HL-60 (cell line): Measurements from ENCODE around the gene SKP2.

Experiments
- DNase-seq, 2 experiments: peaks; one replicate each; pipeline ENCODE4 v3.0.0-alpha.2; 2010 to 2020; ENCODE audit warnings: low read depth in 1 of 2, low spot score in 1 of 2
- H3K27ac ChIP-seq: fragments of 250-450 bp; sonication (Bioruptor Pico); replicated peaks from 2 replicates; pipeline ENCODE4 v1.5.1; 2020; ENCODE audit warnings: mild to moderate bottlenecking, moderate library complexity
- H3K27me3 ChIP-seq: fragments of 250-450 bp; sonication (Bioruptor Pico); 2 replicates; pipeline ENCODE4 v1.5.1; 2021; ENCODE audit warnings: mild to moderate bottlenecking, moderate library complexity; ENCODE audit not compliant: insufficient read depth, poor library complexity, severe bottlenecking
- H3K4me3 ChIP-seq: replicated peaks from 2 replicates; pipeline ENCODE4 v1.5.1; 2011; ENCODE audit warnings: mild to moderate bottlenecking, control low read depth, low read length; ENCODE audit not compliant: insufficient read depth
- GABPA ChIP-seq: IDR thresholded peaks from 2 replicates; pipeline ENCODE4 v1.6.1; 2012; ENCODE audit warnings: low read depth
- POLR2AphosphoS5 ChIP-seq: IDR thresholded peaks from 2 replicates; pipeline ENCODE4 v1.6.1; 2012; ENCODE audit warnings: low read depth
- SPI1 ChIP-seq: IDR thresholded peaks from 2 replicates; pipeline ENCODE4 v1.6.1; 2012; ENCODE audit warnings: low read depth, mild to moderate bottlenecking, borderline replicate concordance
- microRNA-seq: library from miRNA; unstranded; fragments of <30 nt; microRNA quantifications from one replicate; pipeline ENCODE4, GENCODE V29; 2018
- TF ChIP-seq, protein P1 (sequence below): IDR thresholded peaks from one replicate; pipeline ENCODE4 v1.5.1; 2011; ENCODE audit warnings: low read length, control low read depth, inconsistent platforms; ENCODE audit not compliant: insufficient read depth
- TF ChIP-seq, protein P2 (sequence below): IDR thresholded peaks from 2 replicates; pipeline ENCODE4 v1.6.1; 2012; ENCODE audit warnings: low read depth; ENCODE audit not compliant: insufficient replicate concordance

Gene SKP2

DNA sequence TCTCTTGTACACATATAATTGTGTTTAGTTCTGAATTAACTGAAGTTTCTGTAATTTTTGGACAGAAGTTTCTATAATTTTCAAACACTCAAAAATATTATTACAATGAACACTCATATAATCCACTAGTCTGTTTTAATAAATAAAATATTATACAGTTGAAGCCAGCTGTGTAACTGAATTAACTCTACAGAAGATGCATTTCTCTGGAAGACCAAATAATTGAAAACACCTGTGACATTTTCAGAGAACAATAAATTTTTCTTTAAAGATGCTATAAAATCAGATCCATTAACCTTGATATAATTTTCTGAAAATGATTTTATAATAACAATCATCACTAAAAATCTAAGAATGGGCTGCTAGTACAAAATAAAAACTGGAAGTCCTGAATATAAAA lies 75.1 kb downstream of the SKP2 start:
- H3K27me3 ChIP-seq: no peaks in the 10 kb centered on the region
- no peak overlapping the region for H3K4me3 ChIP-seq
- no peak overlapping the region for H3K27ac ChIP-seq
- TF ChIP-seq POLR2AphosphoS5 (no peak), SPI1 (no peak), GABPA (no peak)
- TF ChIP-seq, protein P1, sequence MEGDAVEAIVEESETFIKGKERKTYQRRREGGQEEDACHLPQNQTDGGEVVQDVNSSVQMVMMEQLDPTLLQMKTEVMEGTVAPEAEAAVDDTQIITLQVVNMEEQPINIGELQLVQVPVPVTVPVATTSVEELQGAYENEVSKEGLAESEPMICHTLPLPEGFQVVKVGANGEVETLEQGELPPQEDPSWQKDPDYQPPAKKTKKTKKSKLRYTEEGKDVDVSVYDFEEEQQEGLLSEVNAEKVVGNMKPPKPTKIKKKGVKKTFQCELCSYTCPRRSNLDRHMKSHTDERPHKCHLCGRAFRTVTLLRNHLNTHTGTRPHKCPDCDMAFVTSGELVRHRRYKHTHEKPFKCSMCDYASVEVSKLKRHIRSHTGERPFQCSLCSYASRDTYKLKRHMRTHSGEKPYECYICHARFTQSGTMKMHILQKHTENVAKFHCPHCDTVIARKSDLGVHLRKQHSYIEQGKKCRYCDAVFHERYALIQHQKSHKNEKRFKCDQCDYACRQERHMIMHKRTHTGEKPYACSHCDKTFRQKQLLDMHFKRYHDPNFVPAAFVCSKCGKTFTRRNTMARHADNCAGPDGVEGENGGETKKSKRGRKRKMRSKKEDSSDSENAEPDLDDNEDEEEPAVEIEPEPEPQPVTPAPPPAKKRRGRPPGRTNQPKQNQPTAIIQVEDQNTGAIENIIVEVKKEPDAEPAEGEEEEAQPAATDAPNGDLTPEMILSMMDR: no peak
- TF ChIP-seq, protein P2, sequence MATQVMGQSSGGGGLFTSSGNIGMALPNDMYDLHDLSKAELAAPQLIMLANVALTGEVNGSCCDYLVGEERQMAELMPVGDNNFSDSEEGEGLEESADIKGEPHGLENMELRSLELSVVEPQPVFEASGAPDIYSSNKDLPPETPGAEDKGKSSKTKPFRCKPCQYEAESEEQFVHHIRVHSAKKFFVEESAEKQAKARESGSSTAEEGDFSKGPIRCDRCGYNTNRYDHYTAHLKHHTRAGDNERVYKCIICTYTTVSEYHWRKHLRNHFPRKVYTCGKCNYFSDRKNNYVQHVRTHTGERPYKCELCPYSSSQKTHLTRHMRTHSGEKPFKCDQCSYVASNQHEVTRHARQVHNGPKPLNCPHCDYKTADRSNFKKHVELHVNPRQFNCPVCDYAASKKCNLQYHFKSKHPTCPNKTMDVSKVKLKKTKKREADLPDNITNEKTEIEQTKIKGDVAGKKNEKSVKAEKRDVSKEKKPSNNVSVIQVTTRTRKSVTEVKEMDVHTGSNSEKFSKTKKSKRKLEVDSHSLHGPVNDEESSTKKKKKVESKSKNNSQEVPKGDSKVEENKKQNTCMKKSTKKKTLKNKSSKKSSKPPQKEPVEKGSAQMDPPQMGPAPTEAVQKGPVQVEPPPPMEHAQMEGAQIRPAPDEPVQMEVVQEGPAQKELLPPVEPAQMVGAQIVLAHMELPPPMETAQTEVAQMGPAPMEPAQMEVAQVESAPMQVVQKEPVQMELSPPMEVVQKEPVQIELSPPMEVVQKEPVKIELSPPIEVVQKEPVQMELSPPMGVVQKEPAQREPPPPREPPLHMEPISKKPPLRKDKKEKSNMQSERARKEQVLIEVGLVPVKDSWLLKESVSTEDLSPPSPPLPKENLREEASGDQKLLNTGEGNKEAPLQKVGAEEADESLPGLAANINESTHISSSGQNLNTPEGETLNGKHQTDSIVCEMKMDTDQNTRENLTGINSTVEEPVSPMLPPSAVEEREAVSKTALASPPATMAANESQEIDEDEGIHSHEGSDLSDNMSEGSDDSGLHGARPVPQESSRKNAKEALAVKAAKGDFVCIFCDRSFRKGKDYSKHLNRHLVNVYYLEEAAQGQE: no peak
- no peak for DNase-seq

DNA sequence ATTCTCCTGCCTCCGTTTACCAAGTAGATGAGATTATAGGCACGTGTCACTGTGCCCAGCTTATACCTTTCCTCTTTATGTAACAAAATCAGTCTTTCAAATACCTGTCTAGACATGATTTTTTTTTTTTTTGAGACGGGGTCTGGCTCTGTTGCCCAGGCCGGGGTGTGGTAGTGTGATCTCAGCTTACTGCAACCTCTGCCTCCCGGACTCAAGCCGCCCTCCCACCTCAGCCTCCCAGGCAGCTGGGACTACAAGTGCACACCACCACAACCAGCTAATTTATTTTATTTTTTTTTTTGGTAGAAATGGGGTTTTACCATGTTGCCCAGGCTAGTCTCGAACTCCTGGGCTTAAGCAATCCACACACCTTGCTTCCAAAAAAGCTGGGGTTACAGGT lies 76.6 kb downstream of the SKP2 start:
- TF ChIP-seq POLR2AphosphoS5: no peak
- no peak overlapping the region for H3K4me3 ChIP-seq

DNA sequence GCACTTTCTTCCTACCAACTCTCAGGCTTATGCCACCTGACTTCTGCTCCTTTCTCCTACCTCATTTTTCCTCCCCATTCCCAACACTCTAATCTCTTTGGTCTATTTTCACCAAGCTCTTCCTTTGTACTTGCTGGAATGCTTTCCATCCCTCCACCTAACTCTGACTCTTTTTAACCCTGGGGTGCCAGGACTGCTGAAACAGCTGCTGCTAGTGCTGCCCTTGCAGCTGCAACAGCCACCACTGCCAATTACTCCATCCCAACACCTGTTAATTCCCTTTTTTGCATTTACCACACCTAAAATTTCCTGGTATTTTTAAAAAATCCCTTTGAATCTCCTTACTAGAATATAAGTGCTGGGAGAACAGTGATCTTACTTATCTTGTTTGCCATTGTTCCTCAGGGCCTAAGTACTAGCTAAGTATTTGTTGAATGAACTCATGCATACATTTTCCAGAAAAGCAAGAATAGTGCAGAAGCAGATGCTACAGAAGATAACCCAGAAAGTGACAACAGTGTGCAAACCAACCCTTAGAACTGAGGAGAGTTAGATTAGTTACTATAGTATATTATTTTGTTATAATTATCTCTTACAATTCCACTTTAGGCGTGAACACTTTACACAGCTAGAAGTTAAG lies 78.4 kb downstream of the SKP2 start:
- Histone ChIP-seq H3K27me3 (no peaks in the 10 kb centered on the region), H3K27ac (no peak overlapping the region), H3K4me3 (no peak overlapping the region)
- DNase-seq: no peak
- TF ChIP-seq POLR2AphosphoS5 (no peak), GABPA (no peak)
- TF ChIP-seq, protein P1: no peak

More for the DNA sequence above, 76.6 kb downstream of the SKP2 start:
- Histone ChIP-seq H3K27me3 (no peaks in the 10 kb centered on the region), H3K27ac (no peak overlapping the region)
- no peak for DNase-seq

DNA sequence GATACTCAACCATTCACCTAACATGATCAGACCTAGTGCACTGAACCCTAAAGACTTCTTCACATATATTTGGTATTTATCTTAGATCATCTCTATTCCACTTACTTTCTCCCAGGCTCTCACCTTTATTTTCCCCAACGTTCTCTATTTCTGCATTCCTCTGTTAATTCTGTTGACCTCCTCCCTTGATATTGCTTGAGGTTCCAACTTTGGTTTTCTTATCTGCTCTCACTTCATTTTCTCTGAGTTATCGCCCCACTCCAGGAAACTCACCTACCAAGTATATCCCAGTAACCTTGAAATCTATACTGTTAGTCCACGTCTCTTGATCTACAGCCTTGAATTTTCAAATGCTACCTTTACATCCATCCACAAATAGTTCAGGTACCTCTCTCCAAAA lies 80.6 kb downstream of the SKP2 start:
- H3K27me3 ChIP-seq: no peaks in the 10 kb centered on the region
- DNase-seq: no peak
- TF ChIP-seq, protein P2: no peak
- TF ChIP-seq, protein P1: no peak
- no peak for TF ChIP-seq POLR2AphosphoS5
- TF ChIP-seq SPI1: no peak
- TF ChIP-seq GABPA: no peak
- H3K27ac ChIP-seq: no peak overlapping the region
- no peak overlapping the region for H3K4me3 ChIP-seq

Small RNA genes within 50 kb of the gene (microRNA-seq; reads per million reads assigned to microRNA genes)
- 28.9 reads per million, percentile 52 among the genes with 10 or more reads in this experiment for gene MIR580
